HG03469 (cell line): ENCODE measurements around the gene MRPL43.

Source experiments
- ATAC-seq: cut with Tn5 transposase; IDR thresholded peaks from one replicate; pipeline ENCODE4 v1.9.1; 2021; ENCODE audit warnings: mild to moderate bottlenecking, moderate library complexity, moderate number of reproducible peaks; ENCODE audit not compliant: unreplicated experiment

Gene MRPL43

GRCh38 chr10:101005361-101005760, 18.1 kb upstream of the MRPL43 start:
- no peak for ATAC-seq

- ATAC-seq = no peak
Measured at GRCh38 chr10:101003639-101004206, 16.4 kb upstream of the MRPL43 start.

DNA sequence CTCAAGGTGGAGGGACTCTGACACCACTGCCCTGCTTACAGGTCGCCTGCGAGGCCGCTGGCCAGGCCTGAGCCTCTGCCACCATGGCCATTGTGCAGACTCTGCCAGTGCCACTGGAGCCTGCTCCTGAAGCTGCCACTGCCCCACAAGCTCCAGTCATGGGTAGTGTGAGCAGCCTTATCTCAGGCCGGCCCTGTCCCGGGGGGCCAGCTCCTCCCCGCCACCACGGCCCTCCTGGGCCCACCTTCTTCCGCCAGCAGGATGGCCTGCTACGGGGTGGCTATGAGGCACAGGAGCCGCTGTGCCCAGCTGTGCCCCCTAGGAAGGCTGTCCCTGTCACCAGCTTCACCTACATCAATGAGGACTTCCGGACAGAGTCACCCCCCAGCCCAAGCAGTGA, 15.2 kb upstream of the MRPL43 start:
- no peak for ATAC-seq

DNA sequence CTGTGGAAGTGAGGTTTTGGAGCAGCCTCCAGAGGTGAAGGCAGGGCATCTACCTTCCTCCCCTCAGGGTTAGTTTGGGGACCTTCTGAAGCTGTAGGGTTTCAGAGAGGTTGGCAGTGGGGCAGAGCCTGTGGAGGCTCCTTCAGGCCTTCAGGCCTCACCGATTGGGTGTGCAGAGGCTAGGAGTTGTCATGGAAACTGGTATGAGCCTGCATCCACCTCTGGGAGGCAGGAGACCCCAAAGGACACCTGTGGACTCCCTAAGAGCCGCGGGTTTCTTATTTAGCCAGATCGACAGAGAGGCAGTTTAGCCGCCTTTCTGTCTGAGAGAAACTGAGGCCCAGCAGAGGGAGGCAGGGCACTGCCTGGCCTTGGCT, 14.3 kb upstream of the MRPL43 start:
- ATAC-seq = no peak

- no peak for ATAC-seq
Measured at GRCh38 chr10:101000915-101001658, 13.8 kb upstream of the MRPL43 start.

- no peak for ATAC-seq
Measured at GRCh38 chr10:101000127-101000914, 13.0 kb upstream of the MRPL43 start.

DNA sequence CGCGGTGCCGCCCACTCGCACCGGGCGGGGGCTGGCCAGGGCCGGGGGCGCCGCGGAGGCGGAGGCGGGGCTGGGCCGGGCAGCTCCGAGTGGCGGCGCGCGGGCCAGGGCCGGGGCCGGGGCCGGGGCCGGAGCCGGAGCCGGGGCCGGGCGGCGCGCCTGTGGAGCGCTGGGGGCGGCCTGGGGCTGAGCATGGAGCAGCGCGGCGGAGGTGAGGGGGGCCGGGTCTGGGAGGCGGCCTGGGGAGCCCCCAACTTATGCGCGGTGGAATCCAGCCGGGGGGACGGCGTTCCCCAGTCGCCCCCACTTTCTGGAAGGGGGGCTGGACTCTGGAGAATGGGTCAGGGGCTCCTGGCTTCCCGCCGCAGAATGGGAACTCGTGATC, 12.4 kb upstream of the MRPL43 start, which contains the start of gene LZTS2:
LZTS2 (plus strand) TSS at position 67 of the 385 bp plus-strand sequence. CDS start 2,731 bp downstream, outside the sequence.
- ATAC-seq = no peak

DNA sequence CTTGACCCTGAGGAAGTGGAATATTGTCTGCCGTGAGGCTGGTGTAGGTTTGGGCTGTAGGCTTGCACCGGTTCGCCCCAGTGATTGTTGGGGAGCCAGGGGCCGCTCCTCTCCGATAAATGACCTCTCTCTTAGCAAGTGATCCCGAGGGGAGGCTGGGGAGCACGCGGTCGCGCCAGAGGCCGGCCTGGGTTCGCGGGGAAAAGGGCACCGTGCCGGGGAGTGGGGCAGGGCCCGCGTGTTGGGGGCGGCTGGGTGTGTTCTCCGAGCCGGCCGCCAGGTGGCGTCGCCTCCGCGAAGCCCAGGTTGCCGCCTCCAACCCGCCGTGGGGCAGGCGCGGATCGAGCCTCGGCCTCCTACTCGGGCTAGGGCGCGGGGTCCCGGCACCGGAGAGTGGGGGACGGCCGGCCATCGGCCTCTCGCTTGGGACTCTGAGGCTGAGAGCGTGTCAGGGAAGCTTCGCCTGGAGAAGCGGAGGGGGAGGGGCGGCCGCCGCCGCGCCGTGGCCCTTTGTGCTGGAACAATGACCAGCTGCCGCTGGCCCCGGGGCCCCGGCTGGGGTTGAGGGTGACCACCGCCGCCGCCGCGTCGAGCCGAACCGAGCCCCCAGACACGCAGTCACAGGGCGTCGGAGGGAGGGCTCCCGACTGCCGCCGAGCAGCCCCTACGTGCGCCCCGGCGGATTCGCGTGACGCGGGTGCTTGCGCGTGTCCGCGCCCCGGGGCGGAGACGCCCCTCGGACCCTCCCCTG, 11.9 kb upstream of the MRPL43 start:
- no peak for ATAC-seq

DNA sequence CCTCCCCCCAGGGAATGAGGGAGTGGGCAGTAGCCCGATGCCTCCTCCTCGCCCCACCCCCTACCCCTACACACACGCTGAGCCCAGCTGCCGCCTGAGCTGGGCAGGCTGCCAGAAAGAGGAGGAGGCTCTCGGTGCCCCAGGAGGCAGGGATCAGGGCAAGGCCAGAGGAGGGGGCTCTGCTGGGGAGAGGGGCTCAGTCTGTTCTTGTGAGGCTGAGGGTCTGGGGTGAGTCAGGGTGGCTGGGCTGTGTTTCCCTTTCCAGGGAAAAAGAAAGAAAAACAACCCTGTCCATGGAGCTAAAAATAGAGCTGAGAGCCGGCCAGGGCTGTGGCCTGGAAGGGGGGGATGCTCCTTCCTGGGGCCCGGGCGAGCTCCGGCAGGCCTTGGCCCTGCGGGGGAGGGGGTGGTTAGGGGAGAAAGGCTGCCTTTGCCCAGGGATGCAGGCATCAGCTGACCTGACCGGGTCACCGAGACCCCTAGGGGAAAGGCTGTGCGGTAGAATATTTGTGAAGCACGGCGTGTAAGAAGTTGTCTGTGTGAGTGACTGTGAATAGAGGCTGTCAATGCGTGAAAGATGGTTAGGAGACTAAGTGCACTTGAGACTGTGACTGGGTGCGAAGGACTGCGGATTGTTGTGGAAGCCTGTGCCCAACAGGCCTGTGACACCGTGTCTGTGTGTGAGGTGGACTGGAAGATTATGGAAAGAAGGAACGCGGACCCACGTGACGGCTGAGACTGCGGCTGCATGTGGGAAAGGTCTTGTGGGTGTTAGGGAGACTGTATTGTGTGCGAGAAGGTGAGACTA, 11.1 kb upstream of the MRPL43 start:
- ATAC-seq = no peak

GRCh38 chr10:100997360-100998182, 10.3 kb upstream of the MRPL43 start:
- ATAC-seq = no peak

GRCh38 chr10:100996678-100997359, 9.5 kb upstream of the MRPL43 start:
- no peak for ATAC-seq

DNA sequence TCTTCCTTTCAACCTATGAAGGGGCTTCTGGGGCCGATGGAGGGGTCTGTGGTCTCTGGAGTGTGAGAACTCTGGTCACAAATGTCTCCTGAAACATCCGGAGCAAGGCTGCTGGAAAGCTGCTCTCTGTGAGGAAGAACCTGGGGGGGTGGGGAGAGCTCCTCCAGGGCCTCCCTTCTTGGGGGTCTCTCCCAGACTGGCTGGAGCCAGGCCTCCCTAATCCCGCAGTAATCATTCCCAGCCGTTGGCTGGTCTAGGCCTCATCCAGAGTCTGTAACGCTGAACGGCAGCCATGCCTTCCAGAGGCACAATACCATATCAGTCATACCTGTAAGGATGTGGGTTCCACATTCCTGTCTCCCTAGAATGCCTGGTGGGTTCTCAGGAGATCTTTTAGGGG, 7.9 kb upstream of the MRPL43 start:
- ATAC-seq = no peak

DNA sequence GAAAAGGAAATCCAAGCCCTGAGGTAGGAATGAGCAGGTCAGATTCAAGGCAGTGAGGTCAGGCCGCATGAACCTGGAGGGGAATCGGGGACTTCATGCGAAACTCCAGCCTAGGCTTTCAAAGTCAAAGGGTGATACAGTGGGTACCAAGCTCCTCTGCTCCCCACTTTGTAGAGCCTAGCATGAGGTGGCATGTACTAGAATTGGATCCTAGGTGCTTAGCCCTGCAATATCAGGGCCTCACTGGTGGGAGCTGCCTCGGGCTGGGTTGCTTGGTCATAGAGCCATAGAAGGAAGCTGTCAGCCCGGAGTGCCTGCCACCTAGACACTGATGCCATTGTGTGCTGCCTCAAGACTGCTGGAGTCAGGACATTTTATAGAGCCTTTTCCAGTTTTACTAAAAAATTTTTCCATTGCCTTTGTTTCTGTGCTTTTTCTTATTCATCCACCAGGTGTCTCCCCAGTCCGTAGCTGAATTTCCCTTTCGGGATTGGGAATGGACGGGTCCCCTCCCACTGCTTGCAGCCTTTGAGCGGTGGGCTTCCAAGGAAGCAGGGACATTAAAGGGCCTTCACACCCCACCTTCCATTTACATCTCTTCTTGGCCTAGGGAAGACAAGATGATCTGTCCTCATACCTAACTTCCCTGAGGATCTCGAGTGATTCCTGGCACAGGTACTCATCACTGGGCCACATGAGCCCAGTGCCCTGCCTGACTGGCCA, 6.8 kb upstream of the MRPL43 start:
- no peak for ATAC-seq

DNA sequence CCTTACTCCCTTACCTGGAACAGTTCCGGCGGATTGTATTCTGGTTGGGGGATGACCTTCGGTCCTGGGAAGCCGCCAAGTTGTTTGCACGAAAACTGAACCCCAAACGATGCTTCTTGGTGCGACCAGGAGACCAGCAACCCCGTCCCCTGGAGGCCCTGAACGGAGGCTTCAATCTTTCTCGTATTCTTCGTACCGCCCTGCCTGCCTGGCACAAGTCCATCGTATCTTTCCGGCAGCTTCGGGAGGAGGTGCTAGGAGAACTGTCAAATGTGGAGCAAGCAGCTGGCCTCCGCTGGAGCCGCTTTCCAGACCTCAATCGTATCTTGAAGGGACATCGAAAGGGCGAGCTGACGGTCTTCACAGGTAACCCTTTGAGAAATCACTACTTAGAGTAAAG, 1.8 kb upstream of the MRPL43 start:
- no peak for ATAC-seq

DNA sequence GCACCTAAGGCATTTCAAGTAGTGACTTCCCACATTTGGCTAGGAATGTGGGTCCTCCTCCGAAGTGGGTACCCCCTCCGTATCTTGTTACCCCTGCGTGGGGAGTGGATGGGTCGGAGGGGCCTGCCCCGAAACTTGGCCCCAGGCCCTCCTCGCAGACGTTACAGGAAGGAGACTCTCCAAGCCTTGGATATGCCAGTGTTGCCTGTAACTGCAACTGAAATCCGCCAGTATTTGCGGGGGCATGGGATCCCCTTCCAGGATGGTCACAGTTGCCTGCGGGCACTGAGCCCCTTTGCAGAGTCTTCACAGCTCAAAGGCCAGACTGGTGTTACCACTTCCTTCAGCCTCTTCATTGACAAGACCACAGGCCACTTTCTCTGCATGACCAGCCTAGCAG, 869 bp upstream of the MRPL43 start:
- no peak for ATAC-seq

DNA sequence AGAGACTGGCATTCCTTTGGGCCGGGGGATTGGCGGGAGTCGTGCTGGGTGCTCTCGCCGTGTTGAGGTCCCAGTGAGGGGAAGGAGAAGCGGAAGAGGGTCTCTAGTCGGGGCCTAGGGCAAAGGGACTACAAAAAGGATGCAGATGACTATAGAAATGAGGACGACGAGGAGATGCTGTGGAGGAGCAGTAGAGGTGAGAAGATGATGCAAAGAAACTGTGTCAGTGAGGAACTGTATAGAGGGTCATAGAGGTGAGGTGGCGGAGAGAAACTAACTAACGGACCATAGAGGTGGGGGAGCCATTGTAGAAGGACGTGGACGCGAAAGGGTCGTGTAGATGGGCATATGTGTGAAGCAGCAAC, 370 bp upstream of the MRPL43 start:
- no peak for ATAC-seq

DNA sequence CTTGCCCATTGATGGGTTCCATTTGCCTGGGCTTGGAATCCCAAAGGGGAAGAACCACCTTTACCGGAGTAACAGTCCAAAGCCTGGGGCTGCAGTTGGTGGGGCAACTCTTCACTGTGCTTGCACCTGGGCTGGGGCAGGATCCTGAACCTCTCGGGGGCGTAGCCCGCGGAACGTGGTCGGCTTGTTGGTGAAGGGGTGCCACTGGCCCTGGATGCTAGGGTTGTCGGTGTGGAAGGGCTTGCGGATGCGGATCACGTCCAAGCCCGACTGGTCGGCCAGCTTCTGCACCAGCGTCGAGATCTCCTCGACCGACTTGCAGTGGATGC, 710 bp downstream of the MRPL43 start:
- no peak for ATAC-seq

DNA sequence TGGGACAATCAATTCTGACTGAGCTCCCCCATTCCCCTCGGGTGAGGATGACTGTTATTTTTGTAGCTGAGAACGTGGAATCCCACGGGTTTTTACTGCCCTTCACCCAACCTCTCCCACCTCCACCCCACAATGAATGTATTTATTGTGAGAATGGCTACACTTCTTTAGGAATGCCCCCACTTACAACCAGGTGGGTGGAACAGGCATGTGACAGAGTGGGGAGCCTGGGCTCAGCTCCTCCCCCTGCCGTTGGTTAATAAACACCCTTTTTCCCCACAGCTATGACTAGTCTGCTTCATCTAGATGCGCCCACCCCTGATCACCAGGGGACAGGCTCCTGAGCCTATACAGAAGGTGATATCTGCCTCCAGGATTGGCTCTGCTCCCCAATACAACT, 2.0 kb downstream of the MRPL43 start:
- ATAC-seq = no peak
